ENCODE measurements around the gene C11orf91. TPM values are rescaled to one million over a fixed set of nuclear protein-coding genes. Genes with fewer than 3 reads are reported as not detected.

Gene C11orf91
- total and polyA plus RNA-seq, 2 of the 4 experiments (the other 2 are of a cell fraction), result 0.10 TPM; not detected in 1

DNA sequence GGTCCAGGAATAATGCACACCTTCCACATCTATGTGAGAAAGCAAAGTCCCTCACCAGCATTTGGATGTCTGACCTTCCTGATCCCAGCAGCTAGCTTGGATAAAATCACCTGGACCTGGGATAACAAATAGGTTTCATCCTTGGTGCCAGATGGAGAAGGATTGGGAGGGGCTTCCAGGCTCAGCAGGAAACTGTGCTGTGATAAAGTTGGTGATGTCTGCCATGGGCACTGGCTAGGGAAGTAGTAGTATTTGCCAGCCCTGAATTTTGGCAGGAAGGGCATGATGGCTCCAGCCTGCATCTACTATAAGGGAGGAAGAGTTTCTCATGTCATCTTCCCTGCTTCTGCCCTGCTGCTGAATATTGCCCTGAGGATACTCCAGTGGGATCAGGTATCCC lies 37.5 kb downstream of the C11orf91 start:
- no peaks in the 10 kb centered on the region for H3K9me3 ChIP-seq (ENCODE audit: control insufficient read depth, insufficient read depth, low read length)
- ATAC-seq (ENCODE audit: low read depth) (no peak), DNase-seq (no peak)
- POLR2A ChIA-PET (ENCODE audit: unreplicated experiment), result no interaction called here
- H3K9me1 ChIP-seq (ENCODE audit: insufficient read depth, low read length), result no peaks in the 10 kb centered on the region
- no peaks in the 10 kb centered on the region for H3K36me3 ChIP-seq (ENCODE audit: control insufficient read depth, insufficient read depth, low read length)
- H3K27ac ChIP-seq (ENCODE audit: insufficient read depth, low read length), result no peak overlapping the region
- H3K23ac ChIP-seq (ENCODE audit: low read depth, low read length), result no peak overlapping the region
- CTCF ChIA-PET, result no interaction called here
- H3K56ac ChIP-seq (ENCODE audit: extremely low read depth, insufficient read depth, low read length), result no peak overlapping the region
- no peak overlapping the region for H3K18ac ChIP-seq (ENCODE audit: low read depth, low read length)
- H3K4me2 ChIP-seq (ENCODE audit: low read depth, low read length), result no peak overlapping the region
- H2BK120ac ChIP-seq (ENCODE audit: low read depth, low read length), result no peak overlapping the region
- no peak overlapping the region for H2AFZ ChIP-seq (replicated peaks; ENCODE audit: low read length, poor library complexity)
- H2AK9ac ChIP-seq (replicated peaks; ENCODE audit: low read depth, low read length, poor library complexity), result no peak overlapping the region
- H4K91ac ChIP-seq (ENCODE audit: insufficient read depth, low read depth, low read length), result no peak overlapping the region
- H4K8ac ChIP-seq (ENCODE audit: low read depth in 2 of 2, low read length in 2 of 2), result no peak overlapping the region
- TF ChIP-seq RCOR1 (IDR thresholded peaks at IDR 0.05; ENCODE audit: insufficient replicate concordance, low read length) (no peak), CEBPB (IDR thresholded peaks at IDR 0.05; ENCODE audit: low read depth, low read length) (no peak), MAZ (IDR thresholded peaks at IDR 0.05; ENCODE audit: borderline replicate concordance, low read depth, low read length) (no peak), MXI1 (IDR thresholded peaks at IDR 0.05; ENCODE audit: borderline replicate concordance, low read depth, low read length) (no peak), CTCF (conservative IDR thresholded peaks at IDR 0.05; ENCODE audit: low read depth, low read length) (no peak), RAD21 (IDR thresholded peaks at IDR 0.05; ENCODE audit: low read length) (no peak), BHLHE40 (IDR thresholded peaks at IDR 0.05; ENCODE audit: low read depth, low read length) (no peak), RFX5 (IDR thresholded peaks at IDR 0.05; ENCODE audit: low read depth, low read length) (no peak), MAFK (IDR thresholded peaks at IDR 0.05; ENCODE audit: low read depth, low read length) (no peak), CHD1 (IDR thresholded peaks at IDR 0.05; ENCODE audit: low read depth, low read length) (no peak), SMC3 (IDR thresholded peaks at IDR 0.05; ENCODE audit: low read depth, low read length) (no peak), USF2 (IDR thresholded peaks at IDR 0.05; ENCODE audit: low read depth, low read length) (no peak), NFE2L2 (IDR thresholded peaks at IDR 0.05; ENCODE audit: low read depth, low read length) (no peak), FOS (IDR thresholded peaks at IDR 0.05; ENCODE audit: low read depth, low read length) (no peak), POLR2A (IDR thresholded peaks at IDR 0.05; ENCODE audit: low read depth, low read length) (no peak)
- TF ChIP-seq, protein P1, sequence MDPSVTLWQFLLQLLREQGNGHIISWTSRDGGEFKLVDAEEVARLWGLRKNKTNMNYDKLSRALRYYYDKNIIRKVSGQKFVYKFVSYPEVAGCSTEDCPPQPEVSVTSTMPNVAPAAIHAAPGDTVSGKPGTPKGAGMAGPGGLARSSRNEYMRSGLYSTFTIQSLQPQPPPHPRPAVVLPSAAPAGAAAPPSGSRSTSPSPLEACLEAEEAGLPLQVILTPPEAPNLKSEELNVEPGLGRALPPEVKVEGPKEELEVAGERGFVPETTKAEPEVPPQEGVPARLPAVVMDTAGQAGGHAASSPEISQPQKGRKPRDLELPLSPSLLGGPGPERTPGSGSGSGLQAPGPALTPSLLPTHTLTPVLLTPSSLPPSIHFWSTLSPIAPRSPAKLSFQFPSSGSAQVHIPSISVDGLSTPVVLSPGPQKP (IDR thresholded peaks at IDR 0.05; ENCODE audit: borderline replicate concordance, low read depth, low read length), result no peak
- no peak overlapping the region for H3K4ac ChIP-seq (ENCODE audit: low read depth, low read length)
- no peak overlapping the region for H2BK15ac ChIP-seq (ENCODE audit: low read depth, low read length)
- no peak overlapping the region for H3K4me3 ChIP-seq (ENCODE audit: insufficient read depth, low read depth, low read length)
- no peak overlapping the region for H3K14ac ChIP-seq (replicated peaks; ENCODE audit: low read depth, low read length)
- no peaks in the 10 kb centered on the region for H3K27me3 ChIP-seq (ENCODE audit: control insufficient read depth, insufficient read depth, low read length)
- in situ Hi-C loops (cut with MboI; ENCODE audit: low sequenced_read_pairs) (no loop called here), intact Hi-C loops (cut with micrococcal nuclease) (no loop called here), dilution Hi-C loops (cut with HindIII; ENCODE audit: low sequenced_read_pairs, unreplicated experiment) (no loop called here)
- no peak overlapping the region for H2BK5ac ChIP-seq (ENCODE audit: low read depth, low read length, poor library complexity, severe bottlenecking)
- 0 out of 2 replicates have a peak, but pooled peaks cover 2% of the 10 kb centered on the region for H3K4me1 ChIP-seq (ENCODE audit: control insufficient read depth, insufficient read depth, low read length)
- no peak overlapping the region for H2BK20ac ChIP-seq (ENCODE audit: low read depth, low read length)
- no peak overlapping the region for H3K9ac ChIP-seq (ENCODE audit: low read depth, low read length)
- no peaks in the 10 kb centered on the region for H3K79me1 ChIP-seq (ENCODE audit: low read depth in 1 of 2, low read length in 2 of 2)
- H2AK5ac ChIP-seq (ENCODE audit: low read depth, low read length), result no peak overlapping the region
- H4K5ac ChIP-seq (ENCODE audit: low read depth, low read length), result no peak overlapping the region
- no TSS peak for BruUV-seq (replicated peaks)
- H4K20me1 ChIP-seq (ENCODE audit: insufficient read depth, low read length), result no peaks in the 10 kb centered on the region

Measured in IMR-90 (cell line).